HepG2 (cell line): Measurements from ENCODE around the gene ARHGEF11.

Source experiments
- EHMT2 ChIP-seq: fragments of 200-600 bp; sonication (generic); IDR thresholded peaks from 2 replicates; pipeline ENCODE4 v1.7.0; 2017; ENCODE audit warnings: antibody characterized with exemption, low read depth, low read length, borderline replicate concordance
- SOX13 ChIP-seq, 3 experiments: fragments of 450-650 bp in 1 of 3; sonication (generic) in 1 of 3; formaldehyde crosslinking in 1 of 3; IDR thresholded peaks in 2 of 3; conservative IDR thresholded peaks in 1 of 3; 2 replicates each; pipeline versions ENCODE4 v1.5.0 to v1.6.1; 2016 to 2020; ENCODE audit warnings: antibody characterized with exemption in 1 of 3, mild to moderate bottlenecking in 1 of 3, missing compliant biosample characterization in 1 of 3, missing genetic modification reagents in 1 of 3, moderate library complexity in 1 of 3
- ZKSCAN1 ChIP-seq: fragments of 150-350 bp; IDR thresholded peaks from 2 replicates; pipeline ENCODE4 v1.6.1; 2014; ENCODE audit warnings: low read length
- ZNF138 ChIP-seq: sonication (generic); formaldehyde crosslinking; IDR thresholded peaks from 2 replicates; pipeline ENCODE4 v1.5.0; 2020; ENCODE audit warnings: mild to moderate bottlenecking, low read depth, missing genetic modification reagents
- ZSCAN29 ChIP-seq: sonication (generic); formaldehyde crosslinking; conservative IDR thresholded peaks from 2 replicates; pipeline ENCODE4 v1.4.0; 2020; ENCODE audit warnings: mild to moderate bottlenecking, missing genetic modification reagents
- TF ChIP-seq, protein P1 (sequence below): sonication (generic); formaldehyde crosslinking; IDR thresholded peaks from 2 replicates; pipeline ENCODE4 v1.5.0; 2020; ENCODE audit warnings: mild to moderate bottlenecking, missing genetic modification reagents, moderate library complexity
- TF ChIP-seq, protein P2 (sequence below), 2 experiments: IDR thresholded peaks; 2 replicates each; pipeline ENCODE4 v1.6.1; 2011 to 2012; ENCODE audit warnings: low read length in 2 of 2, borderline replicate concordance in 1 of 2, low read depth in 1 of 2, mild to moderate bottlenecking in 1 of 2, moderate library complexity in 1 of 2

DNA sequence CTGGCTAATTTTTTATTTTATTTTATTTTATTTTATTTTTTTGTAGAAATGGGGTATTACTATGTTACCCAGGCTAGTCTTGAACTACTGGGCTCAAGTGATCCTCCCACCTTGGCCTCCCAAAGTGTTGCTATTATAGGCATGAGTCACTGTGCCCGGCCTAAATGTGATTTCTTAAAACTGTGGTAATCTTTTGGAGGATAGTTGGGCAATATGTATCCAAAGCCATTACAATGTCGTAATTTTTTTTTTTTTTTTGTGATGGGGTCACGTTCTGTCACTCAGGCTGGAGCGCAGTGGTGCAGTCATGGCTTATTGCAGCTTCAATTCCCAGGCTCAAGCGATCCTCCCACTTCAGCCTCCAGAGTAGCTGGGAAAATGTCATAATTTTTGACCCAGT, 39.9 kb upstream of the ARHGEF11 start:
- TF ChIP-seq, protein P1, sequence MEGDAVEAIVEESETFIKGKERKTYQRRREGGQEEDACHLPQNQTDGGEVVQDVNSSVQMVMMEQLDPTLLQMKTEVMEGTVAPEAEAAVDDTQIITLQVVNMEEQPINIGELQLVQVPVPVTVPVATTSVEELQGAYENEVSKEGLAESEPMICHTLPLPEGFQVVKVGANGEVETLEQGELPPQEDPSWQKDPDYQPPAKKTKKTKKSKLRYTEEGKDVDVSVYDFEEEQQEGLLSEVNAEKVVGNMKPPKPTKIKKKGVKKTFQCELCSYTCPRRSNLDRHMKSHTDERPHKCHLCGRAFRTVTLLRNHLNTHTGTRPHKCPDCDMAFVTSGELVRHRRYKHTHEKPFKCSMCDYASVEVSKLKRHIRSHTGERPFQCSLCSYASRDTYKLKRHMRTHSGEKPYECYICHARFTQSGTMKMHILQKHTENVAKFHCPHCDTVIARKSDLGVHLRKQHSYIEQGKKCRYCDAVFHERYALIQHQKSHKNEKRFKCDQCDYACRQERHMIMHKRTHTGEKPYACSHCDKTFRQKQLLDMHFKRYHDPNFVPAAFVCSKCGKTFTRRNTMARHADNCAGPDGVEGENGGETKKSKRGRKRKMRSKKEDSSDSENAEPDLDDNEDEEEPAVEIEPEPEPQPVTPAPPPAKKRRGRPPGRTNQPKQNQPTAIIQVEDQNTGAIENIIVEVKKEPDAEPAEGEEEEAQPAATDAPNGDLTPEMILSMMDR (CRISPR knock-in tag): no peak
- TF ChIP-seq ZSCAN29 (CRISPR knock-in tag) (no peak), SOX13 (IDR thresholded peaks at IDR 0.05) (no peak), SOX13 (CRISPR knock-in tag; conservative IDR thresholded peaks at IDR 0.05 in 1 of 2, IDR thresholded peaks at IDR 0.05 in 1 of 2) (no peak), ZNF138 (CRISPR knock-in tag) (no peak), EHMT2 (no peak), ZKSCAN1 (no peak)
- TF ChIP-seq, protein P2, sequence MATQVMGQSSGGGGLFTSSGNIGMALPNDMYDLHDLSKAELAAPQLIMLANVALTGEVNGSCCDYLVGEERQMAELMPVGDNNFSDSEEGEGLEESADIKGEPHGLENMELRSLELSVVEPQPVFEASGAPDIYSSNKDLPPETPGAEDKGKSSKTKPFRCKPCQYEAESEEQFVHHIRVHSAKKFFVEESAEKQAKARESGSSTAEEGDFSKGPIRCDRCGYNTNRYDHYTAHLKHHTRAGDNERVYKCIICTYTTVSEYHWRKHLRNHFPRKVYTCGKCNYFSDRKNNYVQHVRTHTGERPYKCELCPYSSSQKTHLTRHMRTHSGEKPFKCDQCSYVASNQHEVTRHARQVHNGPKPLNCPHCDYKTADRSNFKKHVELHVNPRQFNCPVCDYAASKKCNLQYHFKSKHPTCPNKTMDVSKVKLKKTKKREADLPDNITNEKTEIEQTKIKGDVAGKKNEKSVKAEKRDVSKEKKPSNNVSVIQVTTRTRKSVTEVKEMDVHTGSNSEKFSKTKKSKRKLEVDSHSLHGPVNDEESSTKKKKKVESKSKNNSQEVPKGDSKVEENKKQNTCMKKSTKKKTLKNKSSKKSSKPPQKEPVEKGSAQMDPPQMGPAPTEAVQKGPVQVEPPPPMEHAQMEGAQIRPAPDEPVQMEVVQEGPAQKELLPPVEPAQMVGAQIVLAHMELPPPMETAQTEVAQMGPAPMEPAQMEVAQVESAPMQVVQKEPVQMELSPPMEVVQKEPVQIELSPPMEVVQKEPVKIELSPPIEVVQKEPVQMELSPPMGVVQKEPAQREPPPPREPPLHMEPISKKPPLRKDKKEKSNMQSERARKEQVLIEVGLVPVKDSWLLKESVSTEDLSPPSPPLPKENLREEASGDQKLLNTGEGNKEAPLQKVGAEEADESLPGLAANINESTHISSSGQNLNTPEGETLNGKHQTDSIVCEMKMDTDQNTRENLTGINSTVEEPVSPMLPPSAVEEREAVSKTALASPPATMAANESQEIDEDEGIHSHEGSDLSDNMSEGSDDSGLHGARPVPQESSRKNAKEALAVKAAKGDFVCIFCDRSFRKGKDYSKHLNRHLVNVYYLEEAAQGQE (IDR thresholded peaks at IDR 0.05; ENCODE audit: borderline replicate concordance in 1 of 2, low read depth in 1 of 2, low read length in 2 of 2): no peak
